Aorta (tissue), 5 donors: ENCODE results near the gene PLA2G2D. TPM values are rescaled to one million over a fixed set of nuclear protein-coding genes. Genes with fewer than 3 reads are reported as not detected.

Source experiments
- ATAC-seq: fragments of 200-7000 bp; cut with Tn5 transposase; one replicate; pipeline ENCODE4 v1.9.1; 2022; ENCODE audit warnings: moderate library complexity; ENCODE audit not compliant: low FRiP score
- DNase-seq, 2 donors: peaks; one replicate each; pipeline ENCODE4 v3.0.0-alpha.2; 2020
- H3K27ac ChIP-seq, 2 donors: one replicate each; pipeline ENCODE4 v1.5.1; 2013; ENCODE audit warnings: low read length in 2 of 2, mild to moderate bottlenecking in 2 of 2, moderate library complexity in 2 of 2, control low read depth in 1 of 2, inconsistent platforms in 1 of 2, low read depth in 1 of 2
- H3K27me3 ChIP-seq, 2 donors: one replicate each; pipeline ENCODE4 v1.6.1; 2013; ENCODE audit warnings: control low read depth in 1 of 2, low read length in 1 of 2, mild to moderate bottlenecking in 1 of 2, moderate library complexity in 1 of 2; ENCODE audit not compliant: insufficient read depth in 2 of 2, control insufficient read depth in 1 of 2
- H3K36me3 ChIP-seq, 2 donors: one replicate each; pipeline ENCODE4 v1.6.1; 2013; ENCODE audit warnings: control low read depth in 1 of 2, low read length in 1 of 2, mild to moderate bottlenecking in 1 of 2; ENCODE audit not compliant: insufficient read depth in 2 of 2, control insufficient read depth in 1 of 2
- H3K4me1 ChIP-seq, 2 donors: one replicate each; pipeline ENCODE4 v1.6.1; 2013; ENCODE audit warnings: low read length in 2 of 2, control low read depth in 1 of 2, mild to moderate bottlenecking in 1 of 2, moderate library complexity in 1 of 2; ENCODE audit not compliant: insufficient read depth in 2 of 2, control insufficient read depth in 1 of 2
- H3K4me3 ChIP-seq, 2 donors: one replicate each; pipeline ENCODE4 v1.5.1; 2013; ENCODE audit warnings: low read length in 2 of 2, control low read depth in 1 of 2, mild to moderate bottlenecking in 1 of 2
- H3K9me3 ChIP-seq: one replicate; pipeline ENCODE4 v1.6.1; 2013; ENCODE audit warnings: mild to moderate bottlenecking, low read length; ENCODE audit not compliant: control insufficient read depth
- WGBS, 2 donors: extraction: QIAGEN DNeasy Blood & Tissue Kit; methylation state at CpG; one replicate each; pipeline ENCODE4 v1.1.7; 2013; 5-methylcytosine and 5-hydroxymethylcytosine counted together
- intact Hi-C, 2 donors: fragments of 100-400 bp; cut with DNase I; formaldehyde crosslinking; loops; one replicate each; pipeline versions ENCODE4 v1.14.2 to v1.15.0; 2022
- polyA plus RNA-seq, 2 donors: library from polyadenylated mRNA; stranded (reverse); fragments of 200-250 nt; gene quantifications; one replicate each; pipeline ENCODE4 v1.2.3, GENCODE V29; 2013
- total RNA-seq, 2 donors: library from RNA; stranded (reverse); fragmentation: NEBNext Ultra II Directional; extraction: Animal tissue kit (Norgen Biotek cat#: 25700); gene quantifications; one replicate each; pipeline ENCODE4 v1.2.1, GENCODE V29; 2021
- donor health status: healthy with polysubstance abuse.
- donor health status: Bipolar disorder and iron deficiency.
- donor health status: DM: no; HTN: no; CAD: no.
- donor health status: DM: no; HTN: no; CAD: no.
- donor health status: DM: yes; HTN: yes; CAD: no.

Gene PLA2G2D
- total and polyA plus RNA-seq, 4 donors: 0.33 TPM; not detected in 3

- peak in 1 of 2 donors; percentile 63 for DNase-seq
- intact Hi-C loops: no loop called here
- WGBS, 2 donors: 83 to 88% methylated on average over 13 of the region's 13 CpGs
Measured at GRCh38 chr1:20147846-20148570, 28.7 kb upstream of the PLA2G2D start.

GRCh38 chr1:20143734-20144565, 24.6 kb upstream of the PLA2G2D start:
- no peak for ATAC-seq
- Histone ChIP-seq H3K27ac (no peak overlapping the region), H3K9me3 (no peaks in the 10 kb centered on the region), H3K4me3 (no peak overlapping the region), H3K36me3 (no peaks in the 10 kb centered on the region), H3K27me3 (no peaks in the 10 kb centered on the region), H3K4me1 (no peaks in the 10 kb centered on the region)
- intact Hi-C loops: no loop called here
- WGBS, 2 donors: 72 to 73% methylated on average over 13 of the region's 13 CpGs
- DNase-seq: no peak

More at GRCh38 chr1:20147846-20148570, 28.7 kb upstream of the PLA2G2D start:
- ATAC-seq: no peak
- Histone ChIP-seq H3K36me3 (no peaks in the 10 kb centered on the region), H3K4me3 (no peak overlapping the region), H3K27me3 (no peaks in the 10 kb centered on the region), H3K4me1 (no peaks in the 10 kb centered on the region), H3K9me3 (no peaks in the 10 kb centered on the region), H3K27ac (no peak overlapping the region)

GRCh38 chr1:20143318-20143717, 24.0 kb upstream of the PLA2G2D start:
- H3K27ac ChIP-seq: no peak overlapping the region
- H3K36me3 ChIP-seq: no peaks in the 10 kb centered on the region
- H3K4me3 ChIP-seq: no peak overlapping the region
- no peak for ATAC-seq
- WGBS, 2 donors: 95 to 96% methylated on average over 8 of the region's 8 CpGs
- H3K27me3 ChIP-seq: no peaks in the 10 kb centered on the region
- no peak for DNase-seq
- no peaks in the 10 kb centered on the region for H3K4me1 ChIP-seq
- H3K9me3 ChIP-seq: no peaks in the 10 kb centered on the region
- intact Hi-C loops: no loop called here

- no peak overlapping the region for H3K4me3 ChIP-seq
- DNase-seq: no peak
- no peaks in the 10 kb centered on the region for H3K36me3 ChIP-seq
- no peaks in the 10 kb centered on the region for H3K9me3 ChIP-seq
- H3K27me3 ChIP-seq: no peaks in the 10 kb centered on the region
- no peak overlapping the region for H3K27ac ChIP-seq
- intact Hi-C loops: no loop called here
- ATAC-seq: no peak
- 87 to 90% methylated on average over 13 of the region's 13 CpGs for WGBS, 2 donors
- H3K4me1 ChIP-seq: no peaks in the 10 kb centered on the region
Measured at GRCh38 chr1:20142001-20142710, 22.8 kb upstream of the PLA2G2D start.

GRCh38 chr1:20141466-20141865, 22.1 kb upstream of the PLA2G2D start:
- DNase-seq: no peak

GRCh38 chr1:20141001-20141400, 21.7 kb upstream of the PLA2G2D start:
- ATAC-seq: no peak
- 62 to 71% methylated on average over 9 of the region's 9 CpGs for WGBS, 2 donors
- Histone ChIP-seq H3K27me3 (no peaks in the 10 kb centered on the region), H3K4me3 (no peak overlapping the region), H3K9me3 (no peaks in the 10 kb centered on the region), H3K36me3 (no peaks in the 10 kb centered on the region), H3K27ac (no peak overlapping the region), H3K4me1 (no peaks in the 10 kb centered on the region)
- no peak for DNase-seq
- intact Hi-C loops: no loop called here

More at GRCh38 chr1:20141466-20141865, 22.1 kb upstream of the PLA2G2D start:
- H3K27ac ChIP-seq: no peak overlapping the region
- no peak for ATAC-seq
- H3K36me3 ChIP-seq: no peaks in the 10 kb centered on the region
- no peak overlapping the region for H3K4me3 ChIP-seq
- H3K27me3 ChIP-seq: no peaks in the 10 kb centered on the region
- H3K9me3 ChIP-seq: no peaks in the 10 kb centered on the region
- no peaks in the 10 kb centered on the region for H3K4me1 ChIP-seq
- intact Hi-C loops: no loop called here
- WGBS, 2 donors: 93 to 95% methylated on average over 7 of the region's 7 CpGs

- no peaks in the 10 kb centered on the region for H3K9me3 ChIP-seq
- no peaks in the 10 kb centered on the region for H3K27me3 ChIP-seq
- no peak for DNase-seq
- no peak overlapping the region for H3K4me3 ChIP-seq
- 90 to 91% methylated on average over 13 of the region's 13 CpGs for WGBS, 2 donors
- intact Hi-C loops: no loop called here
- H3K4me1 ChIP-seq: no peaks in the 10 kb centered on the region
- no peaks in the 10 kb centered on the region for H3K36me3 ChIP-seq
- H3K27ac ChIP-seq: no peak overlapping the region
- ATAC-seq: no peak
Measured at GRCh38 chr1:20139776-20140612, 20.7 kb upstream of the PLA2G2D start.

- intact Hi-C loops: no loop called here
Measured at GRCh38 chr1:20138961-20139550, 19.7 kb upstream of the PLA2G2D start, which contains the start of gene PLA2G2F. Gene PLA2G2F (plus strand): TSS chr1:20139323. CDS start chr1:20139428, 105 bp downstream.

More at GRCh38 chr1:20138961-20139550, 19.7 kb upstream of the PLA2G2D start, which contains the start of gene PLA2G2F:
- H3K4me3 ChIP-seq: no peak within 1 kb of the TSS
- H3K27me3 ChIP-seq: no peaks in the 10 kb centered on the region
- H3K4me1 ChIP-seq: no peaks in the 10 kb centered on the region
- no peak for DNase-seq
- H3K27ac ChIP-seq: no peak within 1 kb of the TSS
- no peaks in the 10 kb centered on the region for H3K9me3 ChIP-seq
- no peak for ATAC-seq
- WGBS, 2 donors: 93 to 95% methylated on average over 9 of the region's 9 CpGs
- no peaks in the 10 kb centered on the region for H3K36me3 ChIP-seq
